Uterus (tissue), 2 donors: ENCODE data around the gene DMRTC2.

ENCODE experiments used
- CTCF ChIP-seq, 4 experiments: fragments of 200-600 bp in 2 of 4; fragments of 450-650 bp in 2 of 4; sonication (generic) in 2 of 4; IDR thresholded peaks; one replicate each; pipeline ENCODE4 v1.5.1; 2016 to 2019; ENCODE audit warnings: antibody characterized with exemption in 4 of 4, mild to moderate bottlenecking in 2 of 4, moderate library complexity in 1 of 4
- POLR2A ChIP-seq, 2 donors: fragments of 450-650 bp; IDR thresholded peaks; one replicate each; pipeline ENCODE4 v1.6.1; 2016; ENCODE audit warnings: antibody characterized with exemption in 2 of 2, mild to moderate bottlenecking in 1 of 2, moderate library complexity in 1 of 2

- no peak for TF ChIP-seq CTCF (IDR thresholded peaks at IDR 0.05)
- no peak for TF ChIP-seq POLR2A (IDR thresholded peaks at IDR 0.05)
These were observed at the start of gene DMRTC2 for GRCh38 chr19:41845001-41845050.
